Stimulated activated CD8-positive, alpha-beta memory T cell treated with anti-CD3 and anti-CD28 coated beads, Interleukin-4, amount 100 ng/mL, for 24 hours (primary cell): ENCODE data around the gene ASCC1.
"Not testable (repeated sequence)": the region's sequence is repeated elsewhere in the genome, so short reads cannot be mapped to it uniquely, and the experiment has no call there.

Experiments
- DNase-seq: peaks from one replicate; pipeline ENCODE4 v3.0.0-alpha.2; 2020; ENCODE audit warnings: low read depth

The ASCC1 gene

DNA sequence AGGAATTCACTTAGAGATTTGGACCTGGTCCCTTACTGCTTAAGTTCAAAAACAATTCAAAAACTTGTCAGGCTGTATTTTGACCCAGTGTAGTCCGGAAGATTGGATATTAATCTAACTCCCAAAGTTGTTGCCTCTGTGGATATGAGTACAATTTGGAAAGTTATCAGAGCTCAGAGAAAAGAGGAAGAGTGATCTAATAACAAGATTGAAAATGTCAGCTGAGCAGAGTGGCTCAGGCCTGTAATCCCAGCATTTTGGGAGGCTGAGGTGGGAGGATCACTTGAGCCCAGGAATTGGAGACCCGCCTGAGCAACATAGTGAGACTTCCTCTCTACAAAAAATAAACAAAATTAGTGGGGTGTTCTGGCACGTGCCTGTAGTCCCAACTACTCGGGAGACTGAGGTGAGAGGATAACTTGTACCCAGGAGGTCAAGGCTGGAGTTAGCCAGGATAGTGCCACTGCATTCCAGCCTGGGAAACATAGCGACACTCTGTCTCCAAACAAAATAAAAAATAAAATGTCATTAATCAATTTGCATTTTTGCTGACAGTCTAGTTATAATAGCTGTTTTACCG, 3.2 kb upstream of the ASCC1 start:
- DNase-seq: no peak

DNA sequence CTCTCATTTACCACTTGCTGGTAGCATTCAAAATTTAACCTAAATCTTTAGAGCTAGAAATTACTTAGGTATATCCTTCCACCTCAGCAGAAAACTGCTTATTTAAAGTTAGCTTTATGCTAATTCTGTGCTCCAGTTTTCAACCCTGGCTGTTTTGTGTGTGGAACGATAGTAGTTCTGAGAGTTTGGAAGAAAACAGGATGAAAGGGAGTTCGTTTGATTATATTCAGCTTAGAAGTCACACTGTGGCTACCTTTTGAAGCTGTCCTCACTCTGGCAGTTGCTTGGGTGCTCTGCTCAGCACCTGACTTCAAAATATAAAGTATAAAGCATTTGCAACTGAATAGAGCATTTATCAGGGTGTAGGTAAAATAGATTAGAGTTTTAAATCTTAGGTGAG, 2.6 kb upstream of the ASCC1 start:
- no peak for DNase-seq

- no peak for DNase-seq
Measured at GRCh38 chr10:72218325-72218724, 2.2 kb upstream of the ASCC1 start.

DNA sequence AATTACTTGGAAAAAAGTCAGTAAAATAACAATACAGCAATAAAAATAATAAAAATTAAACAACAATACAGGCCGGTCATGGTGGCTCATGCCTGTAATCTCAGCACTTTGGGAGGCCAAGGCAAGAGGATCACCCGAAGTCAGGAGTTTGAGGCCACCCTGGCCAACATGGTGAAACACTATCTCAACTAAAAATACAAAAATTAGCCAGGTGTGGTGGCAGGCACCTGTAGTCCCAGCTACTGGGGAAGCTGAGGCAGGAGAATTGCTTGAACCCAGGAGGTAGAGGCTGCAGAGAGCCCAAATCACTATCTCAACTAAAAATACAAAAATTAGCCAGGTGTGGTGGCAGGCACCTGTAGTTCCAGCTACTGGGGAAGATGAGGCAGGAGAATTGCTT, 4.2 kb downstream of the ASCC1 start:
- DNase-seq: not testable (repeated sequence)

- not testable (repeated sequence) for DNase-seq
Measured at GRCh38 chr10:72211381-72211780, 4.7 kb downstream of the ASCC1 start.

DNA sequence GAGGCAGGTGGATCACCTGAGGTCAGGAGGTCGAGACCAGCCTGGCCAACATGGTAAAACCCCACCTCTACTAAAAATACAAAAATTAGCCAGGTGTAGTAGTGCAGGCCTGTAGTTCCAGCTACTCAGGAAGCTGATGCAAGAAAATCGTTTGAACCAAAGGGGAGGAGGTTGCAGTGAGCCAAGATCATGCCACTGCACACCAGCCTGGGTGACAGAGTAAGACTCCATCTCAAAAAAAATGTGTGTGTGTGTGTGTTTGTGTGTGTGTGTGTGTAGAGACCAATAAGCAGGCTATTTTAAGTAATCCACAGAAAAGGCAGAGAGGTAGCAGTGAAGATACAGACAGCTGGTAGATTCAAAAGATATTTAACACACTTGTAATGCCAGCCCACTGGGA, 7.5 kb downstream of the ASCC1 start:
- not testable (repeated sequence) for DNase-seq

- no peak for DNase-seq
Measured at GRCh38 chr10:72206511-72207229, 9.4 kb downstream of the ASCC1 start.

DNA sequence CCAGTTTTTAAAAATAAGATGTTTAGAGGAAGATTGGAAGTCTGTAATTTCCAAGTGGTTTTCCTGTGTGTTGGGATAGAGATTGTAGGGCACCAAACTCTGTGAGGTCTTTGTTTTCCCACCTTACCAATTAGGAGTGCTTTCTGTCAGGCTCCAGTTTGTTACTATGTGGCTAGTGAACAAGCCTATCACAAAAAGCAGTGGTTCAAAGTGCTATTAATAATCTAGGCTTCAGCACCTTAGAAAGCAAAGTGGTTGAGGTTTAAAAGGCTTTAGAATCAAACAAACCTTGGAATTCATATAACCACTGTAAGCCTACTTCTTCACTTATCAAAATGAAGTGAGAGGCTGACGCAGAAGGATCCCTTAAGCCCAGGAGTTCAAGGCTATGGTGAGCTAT, 11.4 kb downstream of the ASCC1 start:
- no peak for DNase-seq

GRCh38 chr10:72204296-72204695, 11.8 kb downstream of the ASCC1 start:
- no peak for DNase-seq

DNA sequence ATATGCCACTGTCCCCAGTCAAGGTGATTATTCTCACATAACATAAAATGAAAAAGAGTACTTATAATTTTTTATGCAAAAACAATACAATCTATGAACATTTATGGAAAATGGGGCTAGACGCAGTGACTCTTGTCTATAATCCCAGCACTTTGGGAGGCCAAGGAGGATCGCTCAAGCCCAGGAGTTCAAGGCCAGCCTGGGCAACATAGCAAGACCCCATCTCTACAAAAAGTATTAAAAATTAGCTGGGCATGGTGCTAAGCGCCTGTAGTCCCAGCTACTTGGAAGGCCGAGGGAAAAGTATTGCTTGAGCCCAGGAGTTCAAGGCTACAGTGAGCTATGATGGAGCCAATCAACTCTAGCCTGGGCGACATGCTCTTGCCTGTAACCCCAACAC, 14.8 kb downstream of the ASCC1 start:
- DNase-seq: no peak

DNA sequence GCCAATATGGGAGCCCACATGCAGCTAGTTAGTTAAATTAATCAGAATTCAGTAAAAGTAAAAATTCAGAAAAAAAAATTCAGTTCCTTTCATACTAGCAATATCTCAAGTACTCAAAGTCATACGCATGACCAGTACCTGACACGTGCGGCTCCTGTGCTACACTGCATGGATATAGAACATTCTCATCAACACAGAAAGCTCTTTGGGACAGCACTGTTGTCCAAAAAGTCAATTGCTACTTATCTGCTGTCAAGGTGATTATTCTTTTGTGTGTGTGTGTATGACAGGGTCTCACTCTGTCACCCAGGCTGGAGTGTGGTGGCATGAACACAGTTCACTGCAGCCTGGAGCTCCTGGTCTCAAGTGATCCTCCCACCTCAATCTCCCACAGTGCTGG, 15.2 kb downstream of the ASCC1 start:
- DNase-seq: no peak

DNA sequence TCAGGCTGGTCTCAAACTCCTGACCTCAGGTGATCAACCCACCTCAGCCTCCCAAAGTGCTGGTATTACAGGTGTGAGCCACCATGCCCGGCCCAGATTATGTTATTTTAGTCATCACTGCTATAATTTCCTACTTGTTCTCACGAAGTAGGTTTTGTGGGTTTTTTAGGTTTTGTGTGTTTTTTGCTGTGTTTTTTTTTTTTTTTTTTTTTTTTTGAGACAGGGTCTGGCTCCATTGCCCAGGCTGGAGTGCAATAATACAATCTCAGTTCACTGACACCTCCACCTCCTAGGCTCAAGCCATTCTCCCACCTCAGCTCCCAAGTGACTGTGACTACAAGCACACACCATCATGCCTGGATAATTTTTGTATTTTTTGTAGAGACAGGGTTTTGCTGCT, 21.1 kb downstream of the ASCC1 start:
- DNase-seq: no peak

DNA sequence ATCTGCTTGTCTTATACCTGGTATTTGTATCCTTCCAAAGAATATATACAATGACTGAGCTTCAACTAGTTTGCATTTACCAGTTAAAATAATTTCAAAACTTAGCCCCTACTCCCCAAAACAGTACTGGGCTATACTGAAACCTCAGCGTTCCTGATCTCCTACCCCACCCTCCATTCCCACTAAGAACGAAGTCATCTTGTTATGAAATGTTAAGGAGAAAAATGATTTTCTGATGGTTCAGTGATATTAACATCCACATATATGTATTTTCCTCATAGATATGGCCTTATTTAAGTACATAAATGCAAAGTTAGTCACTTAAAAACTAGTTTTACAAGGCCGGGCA, 29.1 kb downstream of the ASCC1 start:
- no peak for DNase-seq

DNA sequence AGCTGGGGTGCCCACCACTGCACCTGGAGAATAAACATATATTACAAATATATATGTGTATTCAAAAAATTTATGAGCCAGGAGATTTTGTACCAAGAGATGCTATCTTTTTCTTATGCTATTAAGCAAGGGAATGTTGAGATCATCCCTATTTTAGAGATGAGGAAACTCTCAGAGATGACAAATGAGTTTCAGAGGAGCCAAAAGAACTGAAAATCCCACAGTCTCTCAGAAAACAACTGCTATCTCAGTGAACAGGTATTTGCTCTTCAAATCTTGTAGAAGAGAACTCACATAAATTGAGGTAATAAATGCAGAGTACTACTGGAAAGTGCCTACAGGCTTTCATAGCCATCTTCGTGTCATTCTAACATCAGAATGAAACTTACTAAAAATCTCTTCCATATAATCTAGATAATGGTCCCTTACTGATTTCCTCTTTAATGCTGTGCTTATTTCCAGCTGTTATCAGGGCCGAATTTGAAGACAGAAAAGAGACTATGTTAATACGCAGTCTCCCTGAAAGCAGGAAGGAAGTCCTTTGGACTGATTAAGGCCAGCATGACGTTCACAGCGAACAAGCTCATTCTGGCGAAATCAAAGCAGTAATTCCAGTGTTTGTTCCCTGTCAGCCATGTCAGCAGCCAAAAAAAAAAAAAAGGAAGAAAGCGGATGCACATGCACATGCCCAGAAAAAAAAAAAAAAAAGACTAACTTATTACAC, 29.7 kb downstream of the ASCC1 start:
- DNase-seq: no peak

DNA sequence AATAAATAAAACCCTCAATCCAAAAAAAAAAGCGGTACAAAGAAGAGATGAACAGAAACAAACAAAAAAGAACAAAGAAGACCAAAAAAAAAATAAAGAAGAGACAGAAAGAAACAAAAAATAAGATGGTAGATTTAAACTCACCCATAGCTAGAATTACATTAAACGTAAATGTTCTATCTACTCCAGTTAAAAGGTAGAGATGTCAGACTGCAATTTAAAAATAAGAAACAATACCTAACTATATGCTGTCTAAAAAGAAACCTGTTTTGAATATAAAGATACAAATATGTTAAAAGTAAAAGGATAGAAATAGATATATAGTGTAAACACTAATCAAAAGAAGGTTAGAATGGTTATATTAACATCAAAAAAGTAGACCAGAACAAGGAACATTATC, 31.9 kb downstream of the ASCC1 start:
- no peak for DNase-seq

DNA sequence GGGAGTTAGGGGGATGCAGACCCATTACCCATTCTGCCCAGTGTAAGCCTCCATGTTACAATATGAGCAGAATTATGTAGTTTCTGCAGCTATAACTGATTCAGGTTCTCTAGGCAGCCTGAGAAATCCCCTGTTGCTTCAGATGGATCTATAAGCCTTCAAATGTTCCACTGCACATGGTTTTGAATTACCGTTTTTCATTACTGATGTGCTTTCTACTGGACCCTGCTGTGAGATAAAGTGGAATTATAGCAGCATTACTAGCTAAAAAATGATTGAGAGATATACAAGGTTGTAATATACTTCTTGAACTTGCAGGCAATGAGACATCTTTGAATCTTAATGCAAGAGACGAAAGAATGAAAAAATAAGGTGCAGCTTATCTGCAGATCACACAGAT, 38.6 kb downstream of the ASCC1 start:
- DNase-seq: no peak

GRCh38 chr10:72176701-72177100, 39.4 kb downstream of the ASCC1 start:
- no peak for DNase-seq

DNA sequence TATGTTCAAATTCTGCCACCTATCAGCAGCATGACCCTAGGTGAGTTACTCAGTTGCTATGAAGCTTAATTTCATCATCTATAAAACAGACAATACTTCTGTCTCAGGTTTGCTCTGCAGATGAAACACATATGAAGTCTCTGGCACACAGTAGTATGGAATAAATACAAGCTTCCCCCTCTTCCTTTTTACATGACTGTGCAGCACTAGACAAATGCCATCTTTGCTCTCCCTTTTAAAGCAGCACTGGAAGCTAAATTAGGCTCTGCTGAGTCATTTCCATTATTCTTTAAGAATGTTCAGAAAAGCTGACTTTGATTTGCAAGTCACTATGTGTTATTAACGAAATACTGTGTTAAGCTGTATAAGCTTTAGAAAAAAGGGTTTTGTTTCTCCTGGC, 40.9 kb downstream of the ASCC1 start:
- no peak for DNase-seq

- no peak for DNase-seq
Measured at GRCh38 chr10:72174297-72174662, 41.8 kb downstream of the ASCC1 start.

DNA sequence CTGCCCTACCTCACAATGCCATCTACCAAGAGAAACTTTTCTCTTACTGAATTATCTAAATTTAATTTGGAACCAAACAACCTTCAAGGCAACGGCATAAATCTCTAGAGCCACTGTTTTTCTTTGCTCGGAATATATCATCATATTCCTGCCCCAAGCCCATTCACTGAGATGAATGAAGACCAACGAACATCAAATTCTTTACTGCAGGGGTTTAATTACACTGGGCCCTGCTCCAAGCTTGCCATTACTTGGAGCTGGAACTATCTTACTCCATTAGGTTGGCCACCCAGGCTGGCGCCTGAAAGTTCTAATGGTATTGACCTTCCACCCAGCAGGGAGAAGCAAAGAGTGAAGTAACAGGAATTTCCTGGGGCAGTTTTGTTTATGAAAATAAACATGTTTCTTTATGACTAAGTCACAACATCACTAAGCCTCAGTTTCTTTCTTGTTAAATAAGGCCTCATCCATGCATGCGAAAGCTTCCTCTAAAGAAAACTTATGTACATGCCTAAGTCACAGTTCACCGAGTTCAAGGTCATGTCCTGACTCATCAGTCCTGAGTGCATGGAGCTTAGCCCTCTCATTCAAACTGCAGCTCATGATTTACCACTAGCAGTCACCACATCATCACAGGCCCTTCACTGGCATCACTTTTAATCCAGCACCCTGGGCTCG, 42.3 kb downstream of the ASCC1 start:
- DNase-seq: no peak

- DNase-seq: no peak
Measured at GRCh38 chr10:72173262-72173618, 42.8 kb downstream of the ASCC1 start.

GRCh38 chr10:72171175-72171630, 44.9 kb downstream of the ASCC1 start:
- DNase-seq: no peak

- DNase-seq: no peak
Measured at GRCh38 chr10:72170733-72171132, 45.3 kb downstream of the ASCC1 start.
